GM23338 (cell line): Measurements from ENCODE around the gene RNF130. TPM values are rescaled to one million over a fixed set of nuclear protein-coding genes. Genes with fewer than 3 reads are reported as not detected.

Experiments used
- ATAC-seq: fragments of 200-7000 bp; cut with Tn5 transposase; 3 replicates; pipeline ENCODE4 v1.9.1; 2020
- DNase-seq: peaks from one replicate; pipeline ENCODE4 v3.0.0-alpha.2; 2015; ENCODE audit warnings: low spot score
- H2AFZ ChIP-seq: fragments of 200-600 bp; sonication (generic); 2 replicates; pipeline ENCODE4 v1.8.0; 2016; ENCODE audit warnings: antibody characterized with exemption, mild to moderate bottlenecking, moderate library complexity
- H3F3A ChIP-seq: fragments of 200-600 bp; sonication (generic); replicated peaks from 2 replicates; pipeline ENCODE4 v1.8.0; 2017; ENCODE audit warnings: antibody characterized with exemption, mixed run types, low read depth
- H3K27ac ChIP-seq: fragments of 200-600 bp; sonication (generic); 2 replicates; pipeline ENCODE4 v1.6.1; 2016; ENCODE audit warnings: low read depth
- H3K27me3 ChIP-seq: fragments of 200-600 bp; sonication (generic); 2 replicates; pipeline ENCODE4 v1.8.0; 2016; ENCODE audit warnings: mild to moderate bottlenecking, mixed run types, moderate library complexity; ENCODE audit not compliant: insufficient read depth
- H3K36me3 ChIP-seq: fragments of 200-600 bp; sonication (generic); 2 replicates; pipeline ENCODE4 v1.8.0; 2016; ENCODE audit warnings: mild to moderate bottlenecking; ENCODE audit not compliant: insufficient read depth
- H3K4me1 ChIP-seq: fragments of 200-600 bp; sonication (generic); 2 replicates; pipeline ENCODE4 v1.8.0; 2016; ENCODE audit warnings: mild to moderate bottlenecking, moderate library complexity; ENCODE audit not compliant: insufficient read depth
- H3K4me2 ChIP-seq: fragments of 200-600 bp; sonication (generic); 2 replicates; pipeline ENCODE4 v1.7.1; 2017; ENCODE audit warnings: mixed run types
- H3K4me3 ChIP-seq: fragments of 200-600 bp; sonication (generic); 2 replicates; pipeline ENCODE4 v1.6.1; 2016; ENCODE audit warnings: mixed run types
- H3K79me2 ChIP-seq: fragments of 200-600 bp; sonication (generic); replicated peaks from 2 replicates; pipeline ENCODE4 v1.8.0; 2017; ENCODE audit warnings: mild to moderate bottlenecking; ENCODE audit not compliant: insufficient read depth
- H3K9me2 ChIP-seq: fragments of 200-600 bp; sonication (generic); 2 replicates; pipeline ENCODE4 v1.8.0; 2017; ENCODE audit not compliant: insufficient read depth
- H4K20me1 ChIP-seq: fragments of 200-600 bp; sonication (generic); replicated peaks from 2 replicates; pipeline ENCODE4 v1.8.0; 2017; ENCODE audit warnings: mild to moderate bottlenecking; ENCODE audit not compliant: insufficient read depth
- H3K27ac Mint-ChIP-seq: 2 replicates; pipeline ENCODE4 v1.8.0; 2020; ENCODE audit warnings: inconsistent platforms, mild to moderate bottlenecking, moderate library complexity, mixed read lengths
- H3K27me3 Mint-ChIP-seq: 3 replicates; pipeline ENCODE4 v1.8.0; 2022; ENCODE audit warnings: low read depth, mild to moderate bottlenecking, moderate library complexity, mixed read lengths, inconsistent platforms; ENCODE audit not compliant: insufficient read depth, poor library complexity
- H3K36me3 Mint-ChIP-seq: 3 replicates; pipeline ENCODE4 v1.8.0; 2021; ENCODE audit warnings: low read depth, mild to moderate bottlenecking, inconsistent platforms, moderate library complexity, mixed read lengths
- H3K4me1 Mint-ChIP-seq: 3 replicates; pipeline ENCODE4 v1.8.0; 2020; ENCODE audit warnings: mild to moderate bottlenecking, inconsistent platforms, mixed read lengths
- H3K4me3 Mint-ChIP-seq: 3 replicates; pipeline ENCODE4 v1.8.0; 2021; ENCODE audit warnings: moderate library complexity, mild to moderate bottlenecking, inconsistent platforms, mixed read lengths
- H3K9me3 Mint-ChIP-seq: 3 replicates; pipeline ENCODE4 v1.8.0; 2020; ENCODE audit warnings: moderate library complexity, mild to moderate bottlenecking, inconsistent platforms, mixed read lengths
- CREB1 ChIP-seq: fragments of 250-450 bp; sonication (Bioruptor Pico); IDR thresholded peaks from 2 replicates; pipeline ENCODE4 v1.5.0; 2020; ENCODE audit warnings: low read depth, mild to moderate bottlenecking, moderate library complexity
- CTCF ChIP-seq, 2 experiments: fragments of 200-600 bp in 1 of 2; sonication (generic) in 1 of 2; conservative IDR thresholded peaks; 2 replicates each; pipeline versions ENCODE4 v1.5.1 to v1.6.1; 2016 to 2017; ENCODE audit warnings: antibody characterized with exemption in 2 of 2, low read depth in 2 of 2, mild to moderate bottlenecking in 2 of 2, moderate library complexity in 1 of 2
- EZH2 ChIP-seq: fragments of 200-600 bp; sonication (generic); IDR thresholded peaks from one replicate; pipeline ENCODE4 v1.8.0; 2017; ENCODE audit warnings: antibody characterized with exemption, mild to moderate bottlenecking, low read depth; ENCODE audit not compliant: unreplicated experiment
- EZH2phosphoT487 ChIP-seq: fragments of 200-600 bp; sonication (generic); IDR thresholded peaks from one replicate; pipeline ENCODE4 v1.8.1; 2018; ENCODE audit warnings: antibody characterized with exemption; ENCODE audit not compliant: unreplicated experiment
- JUNB ChIP-seq: IDR thresholded peaks from one replicate; pipeline ENCODE4 v1.6.1; 2016; ENCODE audit warnings: antibody characterized with exemption; ENCODE audit not compliant: unreplicated experiment
- NANOG ChIP-seq: IDR thresholded peaks from 2 replicates; pipeline ENCODE4 v1.6.1; 2016; ENCODE audit warnings: antibody characterized with exemption, borderline replicate concordance
- REST ChIP-seq: IDR thresholded peaks from one replicate; pipeline ENCODE4 v1.6.1; 2018; ENCODE audit warnings: antibody characterized with exemption; ENCODE audit not compliant: unreplicated experiment
- STAT1 ChIP-seq: IDR thresholded peaks from one replicate; pipeline ENCODE4 v1.6.1; 2016; ENCODE audit warnings: antibody characterized with exemption; ENCODE audit not compliant: unreplicated experiment
- ZNF114 ChIP-seq: fragments of 250-450 bp; sonication (Bioruptor Pico); IDR thresholded peaks from 2 replicates; pipeline ENCODE4 v1.5.0; 2020; ENCODE audit warnings: mild to moderate bottlenecking, moderate library complexity
- ZNF331 ChIP-seq: fragments of 250-450 bp; sonication (Bioruptor Pico); IDR thresholded peaks from 2 replicates; pipeline ENCODE4 v1.5.0; 2020; ENCODE audit warnings: low read depth, mild to moderate bottlenecking, moderate library complexity
- polyA plus RNA-seq: library from polyadenylated mRNA; unstranded; fragments of >200 nt; fragmentation: Nextera tagmentation; extraction: Ambion mirVana; gene quantifications from 2 replicates; pipeline ENCODE4 v1.2.1, GENCODE V29; 2016
- total RNA-seq: library from RNA; depleted of rRNA; stranded (reverse); fragments of >200 nt; shearing (Covaris generic); gene quantifications from 2 replicates; pipeline ENCODE4 v1.2.3, GENCODE V29; 2014
- TF ChIP-seq, protein P1 (sequence below): fragments of 250-450 bp; sonication (Bioruptor Pico); IDR thresholded peaks from 2 replicates; pipeline ENCODE4 v1.5.0; 2020; ENCODE audit warnings: mild to moderate bottlenecking, moderate library complexity

Gene RNF130
- total and polyA plus RNA-seq, 2 experiments from 2014 or later = 60.1 to 97.3 TPM

GRCh38 chr5:180049185-180049548 is 22.4 kb downstream of the RNF130 start:
- H3K9me3 Mint-ChIP-seq = peaks cover 34% of the 10 kb centered on the region
- Histone ChIP-seq H3K79me2 (peaks cover 83% of the 10 kb centered on the region), H2AFZ (no peak overlapping the region), H3K4me2 (peak overlapping the region; percentile 9; the same call in 1 of the 2 replicates), H3F3A (no peaks in the 10 kb centered on the region), H4K20me1 (peaks cover 29% of the 10 kb centered on the region), H3K9me2 (no peaks in the 10 kb centered on the region), H3K4me3 (no peak overlapping the region), H3K27ac (no peak overlapping the region), H3K4me1 (peaks cover 33% of the 10 kb centered on the region), H3K36me3 (peaks cover 5% of the 10 kb centered on the region; the same call in 1 of the 2 replicates), H3K27me3 (no peaks in the 10 kb centered on the region)
- no peak overlapping the region for H3K4me3 Mint-ChIP-seq
- peak; percentile 25; the same call in 1 of the 3 replicates for ATAC-seq
- DNase-seq = no peak
- TF ChIP-seq NANOG (no peak), ZNF331 (CRISPR knock-in tag) (no peak), EZH2 (no peak), EZH2phosphoT487 (no peak)
- H3K36me3 Mint-ChIP-seq = peaks cover 37% of the 10 kb centered on the region
- no peak overlapping the region for H3K27ac Mint-ChIP-seq
- H3K4me1 Mint-ChIP-seq = peaks cover 40% of the 10 kb centered on the region
- H3K27me3 Mint-ChIP-seq = peaks cover 3% of the 10 kb centered on the region

DNA sequence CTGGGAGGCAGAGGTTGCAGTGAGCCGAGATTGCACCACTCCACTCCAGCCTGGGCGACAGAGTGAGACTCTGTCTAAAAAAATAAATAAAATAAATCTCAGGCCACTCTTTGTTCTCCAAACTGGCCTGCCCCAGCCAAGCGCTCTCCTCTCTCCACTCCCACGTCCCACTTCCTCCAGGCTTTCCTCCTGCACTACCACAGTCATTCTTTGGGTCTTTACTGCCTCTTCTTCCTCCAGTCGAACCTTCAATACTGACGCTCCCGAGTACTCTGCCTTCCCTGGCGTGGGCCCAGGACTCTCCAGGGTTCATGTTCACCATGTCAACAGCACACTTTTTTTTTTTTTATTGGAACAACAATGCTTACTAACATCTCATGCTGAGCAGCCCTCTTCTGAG is 23.9 kb downstream of the RNF130 start:
- Mint-ChIP-seq H3K36me3 (peaks cover 39% of the 10 kb centered on the region), H3K4me3 (no peak overlapping the region), H3K27ac (no peak overlapping the region), H3K9me3 (peaks cover 34% of the 10 kb centered on the region), H3K4me1 (peaks cover 37% of the 10 kb centered on the region), H3K27me3 (peaks cover 2% of the 10 kb centered on the region)
- no peak overlapping the region for H3K4me2 ChIP-seq
- H3F3A ChIP-seq = no peaks in the 10 kb centered on the region
- H4K20me1 ChIP-seq = peaks cover 26% of the 10 kb centered on the region
- ATAC-seq (no peak), DNase-seq (no peak)
- peaks cover 5% of the 10 kb centered on the region; the same call in 1 of the 2 replicates for H3K36me3 ChIP-seq
- H3K4me1 ChIP-seq = peaks cover 26% of the 10 kb centered on the region
- H3K27ac ChIP-seq = no peak overlapping the region
- H3K4me3 ChIP-seq = no peak overlapping the region
- H3K9me2 ChIP-seq = no peaks in the 10 kb centered on the region
- no peak overlapping the region for H2AFZ ChIP-seq
- H3K79me2 ChIP-seq = peaks cover 83% of the 10 kb centered on the region
- no peaks in the 10 kb centered on the region for H3K27me3 ChIP-seq
- TF ChIP-seq ZNF331 (CRISPR knock-in tag) (no peak), EZH2 (no peak), CTCF (conservative IDR thresholded peaks at IDR 0.05; ENCODE audit: low read depth in 2 of 2) (no peak), ZNF114 (CRISPR knock-in tag) (no peak), EZH2phosphoT487 (no peak), CREB1 (CRISPR knock-in tag) (no peak), JUNB (no peak), NANOG (no peak), STAT1 (no peak), REST (no peak)
- TF ChIP-seq, protein P1, sequence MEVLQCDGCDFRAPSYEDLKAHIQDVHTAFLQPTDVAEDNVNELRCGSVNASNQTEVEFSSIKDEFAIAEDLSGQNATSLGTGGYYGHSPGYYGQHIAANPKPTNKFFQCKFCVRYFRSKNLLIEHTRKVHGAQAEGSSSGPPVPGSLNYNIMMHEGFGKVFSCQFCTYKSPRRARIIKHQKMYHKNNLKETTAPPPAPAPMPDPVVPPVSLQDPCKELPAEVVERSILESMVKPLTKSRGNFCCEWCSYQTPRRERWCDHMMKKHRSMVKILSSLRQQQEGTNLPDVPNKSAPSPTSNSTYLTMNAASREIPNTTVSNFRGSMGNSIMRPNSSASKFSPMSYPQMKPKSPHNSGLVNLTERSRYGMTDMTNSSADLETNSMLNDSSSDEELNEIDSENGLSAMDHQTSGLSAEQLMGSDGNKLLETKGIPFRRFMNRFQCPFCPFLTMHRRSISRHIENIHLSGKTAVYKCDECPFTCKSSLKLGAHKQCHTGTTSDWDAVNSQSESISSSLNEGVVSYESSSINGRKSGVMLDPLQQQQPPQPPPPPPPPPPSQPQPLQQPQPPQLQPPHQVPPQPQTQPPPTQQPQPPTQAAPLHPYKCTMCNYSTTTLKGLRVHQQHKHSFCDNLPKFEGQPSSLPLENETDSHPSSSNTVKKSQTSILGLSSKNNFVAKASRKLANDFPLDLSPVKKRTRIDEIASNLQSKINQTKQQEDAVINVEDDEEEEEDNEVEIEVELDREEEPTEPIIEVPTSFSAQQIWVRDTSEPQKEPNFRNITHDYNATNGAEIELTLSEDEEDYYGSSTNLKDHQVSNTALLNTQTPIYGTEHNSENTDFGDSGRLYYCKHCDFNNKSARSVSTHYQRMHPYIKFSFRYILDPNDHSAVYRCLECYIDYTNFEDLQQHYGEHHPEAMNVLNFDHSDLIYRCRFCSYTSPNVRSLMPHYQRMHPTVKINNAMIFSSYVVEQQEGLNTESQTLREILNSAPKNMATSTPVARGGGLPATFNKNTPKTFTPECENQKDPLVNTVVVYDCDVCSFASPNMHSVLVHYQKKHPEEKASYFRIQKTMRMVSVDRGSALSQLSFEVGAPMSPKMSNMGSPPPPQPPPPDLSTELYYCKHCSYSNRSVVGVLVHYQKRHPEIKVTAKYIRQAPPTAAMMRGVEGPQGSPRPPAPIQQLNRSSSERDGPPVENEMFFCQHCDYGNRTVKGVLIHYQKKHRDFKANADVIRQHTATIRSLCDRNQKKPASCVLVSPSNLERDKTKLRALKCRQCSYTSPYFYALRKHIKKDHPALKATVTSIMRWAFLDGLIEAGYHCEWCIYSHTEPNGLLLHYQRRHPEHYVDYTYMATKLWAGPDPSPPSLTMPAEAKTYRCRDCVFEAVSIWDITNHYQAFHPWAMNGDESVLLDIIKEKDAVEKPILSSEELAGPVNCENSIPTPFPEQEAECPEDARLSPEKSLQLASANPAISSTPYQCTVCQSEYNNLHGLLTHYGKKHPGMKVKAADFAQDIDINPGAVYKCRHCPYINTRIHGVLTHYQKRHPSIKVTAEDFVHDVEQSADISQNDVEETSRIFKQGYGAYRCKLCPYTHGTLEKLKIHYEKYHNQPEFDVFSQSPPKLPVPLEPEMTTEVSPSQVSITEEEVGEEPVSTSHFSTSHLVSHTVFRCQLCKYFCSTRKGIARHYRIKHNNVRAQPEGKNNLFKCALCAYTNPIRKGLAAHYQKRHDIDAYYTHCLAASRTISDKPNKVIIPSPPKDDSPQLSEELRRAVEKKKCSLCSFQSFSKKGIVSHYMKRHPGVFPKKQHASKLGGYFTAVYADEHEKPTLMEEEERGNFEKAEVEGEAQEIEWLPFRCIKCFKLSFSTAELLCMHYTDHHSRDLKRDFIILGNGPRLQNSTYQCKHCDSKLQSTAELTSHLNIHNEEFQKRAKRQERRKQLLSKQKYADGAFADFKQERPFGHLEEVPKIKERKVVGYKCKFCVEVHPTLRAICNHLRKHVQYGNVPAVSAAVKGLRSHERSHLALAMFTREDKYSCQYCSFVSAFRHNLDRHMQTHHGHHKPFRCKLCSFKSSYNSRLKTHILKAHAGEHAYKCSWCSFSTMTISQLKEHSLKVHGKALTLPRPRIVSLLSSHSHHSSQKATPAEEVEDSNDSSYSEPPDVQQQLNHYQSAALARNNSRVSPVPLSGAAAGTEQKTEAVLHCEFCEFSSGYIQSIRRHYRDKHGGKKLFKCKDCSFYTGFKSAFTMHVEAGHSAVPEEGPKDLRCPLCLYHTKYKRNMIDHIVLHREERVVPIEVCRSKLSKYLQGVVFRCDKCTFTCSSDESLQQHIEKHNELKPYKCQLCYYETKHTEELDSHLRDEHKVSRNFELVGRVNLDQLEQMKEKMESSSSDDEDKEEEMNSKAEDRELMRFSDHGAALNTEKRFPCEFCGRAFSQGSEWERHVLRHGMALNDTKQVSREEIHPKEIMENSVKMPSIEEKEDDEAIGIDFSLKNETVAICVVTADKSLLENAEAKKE = no peak
